ENCODE results near the gene ATG3.
"Not testable (repeated sequence)": the region's sequence is repeated elsewhere in the genome, so short reads cannot be mapped to it uniquely, and the experiment has no call there.

ATG3 gene

GRCh38 chr3:112530573-112530972, 31.2 kb downstream of the ATG3 start:
- Histone ChIP-seq H3K9me2 (replicated peaks; ENCODE audit: control insufficient read depth, low read length) (no peaks in the 10 kb centered on the region), H3K27ac (ENCODE audit: low read depth, low read length) (no peak overlapping the region), H3K4me1 (ENCODE audit: control insufficient read depth, low read length) (no peaks in the 10 kb centered on the region), H3K4me2 (ENCODE audit: low read length) (no peak overlapping the region), H3K4me3 (ENCODE audit: low read length) (no peak overlapping the region), H3K9me3 (ENCODE audit: control insufficient read depth, insufficient read depth, low read length) (no peaks in the 10 kb centered on the region), H3K36me3 (ENCODE audit: control insufficient read depth, low read length) (peaks cover 77% of the 10 kb centered on the region), H3K79me2 (ENCODE audit: control insufficient read depth, low read length) (no peaks in the 10 kb centered on the region), H3K27me3 (ENCODE audit: control insufficient read depth, low read length) (no peaks in the 10 kb centered on the region), H3F3A (ENCODE audit: control insufficient read depth, insufficient read depth) (peaks cover 23% of the 10 kb centered on the region), H4K20me1 (ENCODE audit: control insufficient read depth, insufficient read depth, low read depth, low read length) (no peaks in the 10 kb centered on the region)
- TF ChIP-seq EZH2phosphoT487 (IDR thresholded peaks at IDR 0.05; ENCODE audit: borderline replicate concordance, low read length), result no peak
- TF ChIP-seq CTCF (IDR thresholded peaks at IDR 0.05; ENCODE audit: low read depth, low read length, poor library complexity, severe bottlenecking), result no peak

- not testable (repeated sequence) for H3K9me2 ChIP-seq (replicated peaks; ENCODE audit: control insufficient read depth, low read length); H3F3A ChIP-seq (ENCODE audit: control insufficient read depth, insufficient read depth); H3K9me3 ChIP-seq (ENCODE audit: control insufficient read depth, insufficient read depth, low read length); H4K20me1 ChIP-seq (ENCODE audit: control insufficient read depth, insufficient read depth, low read depth, low read length); H3K27me3 ChIP-seq (ENCODE audit: control insufficient read depth, low read length); H3K4me2 ChIP-seq (ENCODE audit: low read length); H3K27ac ChIP-seq (ENCODE audit: low read depth, low read length); H3K4me3 ChIP-seq (ENCODE audit: low read length); H3K79me2 ChIP-seq (ENCODE audit: control insufficient read depth, low read length); H3K4me1 ChIP-seq (ENCODE audit: control insufficient read depth, low read length)
- H3K36me3 ChIP-seq (ENCODE audit: control insufficient read depth, low read length), result peaks cover 19% of the 10 kb centered on the region
Observed at GRCh38 chr3:112524127-112524526, 37.6 kb downstream of the ATG3 start.

- TF ChIP-seq CTCF (IDR thresholded peaks at IDR 0.05; ENCODE audit: low read depth, low read length, poor library complexity, severe bottlenecking) (peak; percentile 74), EZH2phosphoT487 (IDR thresholded peaks at IDR 0.05; ENCODE audit: borderline replicate concordance, low read length) (no peak)
- no peak overlapping the region for H3K4me3 ChIP-seq (ENCODE audit: low read length)
Observed at GRCh38 chr3:112519424-112520001, 42.2 kb downstream of the ATG3 start.

GRCh38 chr3:112518970-112519369, 42.8 kb downstream of the ATG3 start:
- not testable (repeated sequence) for H3F3A ChIP-seq (ENCODE audit: control insufficient read depth, insufficient read depth); H3K4me2 ChIP-seq (ENCODE audit: low read length); H3K9me2 ChIP-seq (replicated peaks; ENCODE audit: control insufficient read depth, low read length); H4K20me1 ChIP-seq (ENCODE audit: control insufficient read depth, insufficient read depth, low read depth, low read length); H3K9me3 ChIP-seq (ENCODE audit: control insufficient read depth, insufficient read depth, low read length); H3K79me2 ChIP-seq (ENCODE audit: control insufficient read depth, low read length); H3K4me3 ChIP-seq (ENCODE audit: low read length); H3K36me3 ChIP-seq (ENCODE audit: control insufficient read depth, low read length); H3K27me3 ChIP-seq (ENCODE audit: control insufficient read depth, low read length)
- Histone ChIP-seq H3K4me1 (ENCODE audit: control insufficient read depth, low read length) (peaks cover 28% of the 10 kb centered on the region), H3K27ac (ENCODE audit: low read depth, low read length) (peak overlapping the region; percentile 21; the same call in 1 of the 2 replicates)

More at GRCh38 chr3:112519424-112520001, 42.2 kb downstream of the ATG3 start:
- Histone ChIP-seq H3K9me2 (replicated peaks; ENCODE audit: control insufficient read depth, low read length) (no peaks in the 10 kb centered on the region), H3K9me3 (ENCODE audit: control insufficient read depth, insufficient read depth, low read length) (no peaks in the 10 kb centered on the region), H3K36me3 (ENCODE audit: control insufficient read depth, low read length) (no peaks in the 10 kb centered on the region), H4K20me1 (ENCODE audit: control insufficient read depth, insufficient read depth, low read depth, low read length) (no peaks in the 10 kb centered on the region), H3K4me1 (ENCODE audit: control insufficient read depth, low read length) (peaks cover 23% of the 10 kb centered on the region), H3K4me2 (ENCODE audit: low read length) (no peak overlapping the region), H3K27ac (ENCODE audit: low read depth, low read length) (peak overlapping the region; percentile 21; the same call in 1 of the 2 replicates), H3K79me2 (ENCODE audit: control insufficient read depth, low read length) (no peaks in the 10 kb centered on the region), H3K27me3 (ENCODE audit: control insufficient read depth, low read length) (no peaks in the 10 kb centered on the region), H3F3A (ENCODE audit: control insufficient read depth, insufficient read depth) (peaks cover 5% of the 10 kb centered on the region; the same call in 1 of the 2 replicates)

All from DOHH2 (cell line).